ENCODE results near the gene CACNA1C.

CACNA1C gene

GRCh38 chr12:2586156-2587038, 533.6 kb downstream of the CACNA1C start:
- no peak overlapping the region for H3K4me3 ChIP-seq (ENCODE audit: low read depth, low read length)
- no peak for TF ChIP-seq CTCF (IDR thresholded peaks at IDR 0.05; ENCODE audit: low read depth, low read length)

- no peak for TF ChIP-seq CTCF (IDR thresholded peaks at IDR 0.05; ENCODE audit: low read depth, low read length)
- no peak overlapping the region for H3K4me3 ChIP-seq (ENCODE audit: low read depth, low read length)
Measured at GRCh38 chr12:2588345-2588744, 535.6 kb downstream of the CACNA1C start.

- no peak for TF ChIP-seq CTCF (IDR thresholded peaks at IDR 0.05; ENCODE audit: low read depth, low read length)
- no peak overlapping the region for H3K4me3 ChIP-seq (ENCODE audit: low read depth, low read length)
Measured at GRCh38 chr12:2589381-2589780, 536.6 kb downstream of the CACNA1C start.

- H3K4me3 ChIP-seq (ENCODE audit: low read depth, low read length) = no peak overlapping the region
- no peak for TF ChIP-seq CTCF (IDR thresholded peaks at IDR 0.05; ENCODE audit: low read depth, low read length)
Measured at GRCh38 chr12:2593045-2593444, 540.3 kb downstream of the CACNA1C start.

- no peak overlapping the region for H3K4me3 ChIP-seq (ENCODE audit: low read depth, low read length)
- TF ChIP-seq CTCF (IDR thresholded peaks at IDR 0.05; ENCODE audit: low read depth, low read length) = no peak
Measured at GRCh38 chr12:2596441-2596840, 543.7 kb downstream of the CACNA1C start.

- H3K4me3 ChIP-seq (ENCODE audit: low read depth, low read length) = no peak overlapping the region
- TF ChIP-seq CTCF (IDR thresholded peaks at IDR 0.05; ENCODE audit: low read depth, low read length) = no peak
Measured at GRCh38 chr12:2605301-2605700, 552.5 kb downstream of the CACNA1C start.

GRCh38 chr12:2606186-2606910, 553.6 kb downstream of the CACNA1C start:
- no peak for TF ChIP-seq CTCF (IDR thresholded peaks at IDR 0.05; ENCODE audit: low read depth, low read length)
- H3K4me3 ChIP-seq (ENCODE audit: low read depth, low read length) = no peak overlapping the region

Measured in WI38 (cell line).